Testis (tissue), 2 donors: ENCODE data around the gene PAPPA2.

Experiments
- CTCF ChIP-seq, 3 experiments: fragments of 450-650 bp in 2 of 3; fragments of 200-600 bp in 1 of 3; sonication (generic) in 1 of 3; IDR thresholded peaks; one replicate each; pipeline ENCODE4 v1.5.1; 2016 to 2019; ENCODE audit warnings: antibody characterized with exemption in 3 of 3, mild to moderate bottlenecking in 2 of 3, moderate library complexity in 1 of 3
- POLR2A ChIP-seq: fragments of 450-650 bp; IDR thresholded peaks from one replicate; pipeline ENCODE4 v1.6.1; 2017; ENCODE audit warnings: antibody characterized with exemption, mild to moderate bottlenecking, moderate library complexity

DNA sequence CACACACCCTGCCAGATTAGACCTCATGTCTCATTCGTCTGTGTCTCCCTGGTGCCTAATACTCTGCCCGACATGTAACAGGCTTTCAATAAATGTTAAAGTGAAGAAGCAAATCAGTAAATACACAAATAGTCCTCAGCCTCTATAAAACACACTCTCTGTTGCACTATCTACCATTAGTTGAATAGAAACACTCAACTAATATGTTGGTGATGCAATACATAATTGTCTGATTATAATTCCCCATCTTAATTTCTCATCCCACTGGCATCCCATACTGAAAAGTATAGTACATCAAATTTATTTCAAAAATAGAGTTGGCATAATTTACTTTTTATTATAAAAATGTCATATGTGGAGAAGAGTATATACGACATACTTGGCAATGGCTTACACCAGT, 162.4 kb downstream of the PAPPA2 start:
- no peak for TF ChIP-seq CTCF (IDR thresholded peaks at IDR 0.05)
- no peak for TF ChIP-seq POLR2A
